ENCODE results near the gene APP.
"Not testable (repeated sequence)": the region's sequence is repeated elsewhere in the genome, so short reads cannot be mapped to it uniquely, and the experiment has no call there.

APP gene

DNA sequence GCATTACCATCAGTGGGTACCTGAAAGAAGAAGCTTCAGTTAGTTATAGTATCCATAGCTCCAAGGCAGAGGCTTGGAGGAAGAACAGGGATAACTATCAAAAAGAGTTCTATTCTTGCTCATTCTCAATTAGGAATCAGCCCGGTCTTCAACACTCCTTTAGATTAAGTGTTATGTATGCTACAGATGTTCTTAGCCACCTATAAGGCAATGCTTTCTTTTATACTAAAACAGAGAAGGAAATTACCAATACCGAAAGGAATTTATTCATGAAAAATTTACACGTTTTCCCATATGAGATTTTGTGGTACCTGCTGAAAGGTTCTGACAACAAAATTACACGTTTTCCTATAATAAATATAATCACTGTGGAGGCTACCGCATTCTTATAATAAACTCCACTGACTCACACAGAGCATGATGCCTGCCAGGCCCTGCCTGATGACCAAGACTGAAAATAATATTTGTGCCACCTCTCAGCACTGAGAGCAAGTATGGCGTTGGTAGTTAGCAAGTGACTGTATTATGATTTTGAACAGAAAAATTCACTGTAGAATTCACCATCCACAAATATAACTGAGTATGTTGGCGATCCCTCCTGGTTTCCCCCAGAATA lies 58.3 kb downstream of the APP start:
- no peak overlapping the region for H3K4me3 ChIP-seq (ENCODE audit: low read depth, low read length)
- no peak for DNase-seq (ENCODE audit: low read depth)

DNA sequence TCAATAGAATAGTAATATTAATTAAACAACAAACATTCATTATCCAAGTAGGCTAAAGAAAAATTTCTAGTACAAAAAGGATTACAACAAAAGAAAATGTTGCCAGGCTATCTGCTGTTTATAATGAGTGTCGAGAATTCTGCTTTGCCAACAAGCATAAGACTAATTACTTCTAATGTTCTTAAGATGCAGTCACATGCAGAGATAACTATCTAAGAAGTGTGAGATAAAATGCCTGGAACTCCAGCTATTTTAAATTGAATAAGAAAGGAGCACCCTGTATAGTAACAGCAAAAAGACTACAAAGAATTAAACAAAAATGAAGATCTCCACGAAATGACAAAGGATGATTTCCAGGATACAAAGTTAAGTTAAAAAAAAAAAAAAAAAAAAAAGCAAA lies 59.9 kb downstream of the APP start:
- no peak for DNase-seq (ENCODE audit: low read depth)

DNA sequence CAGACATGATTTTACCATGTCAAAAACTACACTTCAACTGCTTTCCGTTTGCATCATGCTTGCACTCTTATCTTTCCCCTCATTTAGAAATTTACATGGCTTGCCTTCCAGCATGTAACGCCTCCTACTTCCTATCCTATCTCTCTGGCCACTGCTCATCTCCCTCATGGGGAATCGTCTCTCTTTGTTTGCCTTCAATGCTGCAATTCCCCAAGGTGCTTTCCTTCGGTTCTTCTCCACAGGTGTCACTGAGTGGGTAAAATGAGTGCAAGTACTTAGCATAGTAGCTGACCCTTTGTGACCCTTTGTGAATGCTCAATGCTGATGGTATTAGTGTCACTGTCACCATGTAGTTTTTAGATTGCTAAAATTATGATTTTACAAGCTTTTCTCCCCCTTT lies 63.1 kb downstream of the APP start:
- DNase-seq (ENCODE audit: low read depth) = no peak
- H3K4me3 ChIP-seq (ENCODE audit: low read depth, low read length) = no peak overlapping the region

More for the DNA sequence above, 59.9 kb downstream of the APP start:
- no peak overlapping the region for H3K4me3 ChIP-seq (ENCODE audit: low read depth, low read length)

DNA sequence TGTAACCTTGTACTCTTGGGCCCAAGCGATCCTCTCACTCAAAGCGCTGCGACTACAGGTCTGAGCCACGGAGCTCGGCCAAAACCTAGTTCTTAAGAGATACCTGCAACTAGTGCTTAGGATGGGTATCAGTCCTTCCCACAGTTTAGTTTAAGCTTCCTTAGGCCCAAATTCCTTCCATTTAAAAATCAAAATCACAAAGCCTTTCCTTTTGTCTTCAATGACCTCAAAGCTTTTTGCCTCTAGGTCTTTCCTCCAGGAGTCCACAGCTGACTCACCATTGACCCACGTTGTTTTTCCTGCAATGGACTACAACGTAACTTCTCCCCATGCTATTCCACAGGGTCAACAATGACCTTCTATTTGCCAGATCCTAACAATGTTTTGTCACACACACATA lies 64.0 kb downstream of the APP start:
- H3K4me3 ChIP-seq (ENCODE audit: low read depth, low read length) = no peak overlapping the region
- no peak for DNase-seq (ENCODE audit: low read depth)

DNA sequence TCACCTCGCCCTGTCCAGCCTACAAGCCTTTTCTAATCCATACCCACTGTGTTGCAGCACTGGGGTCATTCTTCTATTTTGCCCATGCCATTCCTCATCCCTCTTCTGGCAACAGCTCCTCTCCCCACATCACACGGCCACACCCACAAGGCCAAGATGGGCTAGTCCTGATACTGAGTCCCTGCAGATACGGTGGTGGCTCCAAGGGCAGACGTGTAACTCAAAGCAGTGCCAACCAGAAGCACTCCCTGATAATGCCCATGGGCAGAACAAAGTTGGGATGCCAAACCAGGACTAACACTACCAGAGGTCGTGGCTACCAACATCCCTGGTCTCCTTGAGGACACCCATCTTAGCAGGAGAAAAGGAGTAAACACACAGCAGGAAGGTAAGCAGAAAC lies 64.8 kb downstream of the APP start:
- DNase-seq (ENCODE audit: low read depth) = no peak
- no peak overlapping the region for H3K4me3 ChIP-seq (ENCODE audit: low read depth, low read length)

DNA sequence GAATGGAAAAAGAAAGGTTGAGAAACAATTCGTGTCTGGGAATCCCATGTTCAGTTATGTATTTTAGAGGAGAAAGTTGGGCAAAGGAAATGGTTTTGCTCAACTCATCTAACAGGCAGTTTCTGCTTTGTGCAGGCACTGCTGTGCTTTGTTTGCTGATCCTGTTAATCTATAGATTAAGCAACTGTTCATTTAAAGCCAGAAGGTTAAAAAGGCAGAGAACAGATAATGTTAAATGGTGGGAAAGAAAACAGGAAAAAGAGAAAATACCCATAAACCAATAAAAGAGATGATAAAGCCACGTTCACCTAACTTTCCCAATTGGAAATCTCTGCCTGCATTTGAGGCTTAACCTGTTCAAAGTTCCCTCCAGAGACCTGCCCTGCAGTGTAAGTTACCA lies 70.0 kb downstream of the APP start:
- H3K4me3 ChIP-seq (ENCODE audit: low read depth, low read length) = no peak overlapping the region
- no peak for DNase-seq (ENCODE audit: low read depth)

DNA sequence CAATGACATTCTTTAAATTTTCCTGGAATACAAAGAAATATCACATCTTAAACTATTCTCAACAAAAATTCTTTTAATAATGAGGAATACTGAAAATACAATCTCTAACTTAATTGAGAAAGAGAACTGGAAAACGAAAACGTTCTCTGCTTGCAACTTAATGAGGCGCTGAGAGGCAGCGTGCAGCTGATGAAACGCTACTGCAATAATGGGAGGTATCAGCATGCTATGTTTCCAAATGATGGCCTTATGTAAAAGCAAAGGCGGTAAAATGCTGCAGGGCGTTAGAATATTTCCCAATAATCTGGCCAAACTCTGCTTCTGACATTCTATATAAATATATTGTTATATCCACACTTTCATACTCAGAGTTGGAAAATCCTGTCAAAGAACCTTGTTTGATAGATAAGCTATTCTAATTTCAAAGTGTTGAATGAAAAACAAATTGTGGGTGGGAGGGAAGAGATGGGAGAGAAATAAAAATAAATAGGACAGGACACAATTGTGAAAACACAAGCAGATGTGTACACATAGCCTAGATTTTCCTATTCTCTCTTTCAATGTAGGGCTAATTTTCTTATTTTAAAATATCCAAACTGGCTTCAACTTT lies 70.9 kb downstream of the APP start:
- DNase-seq (ENCODE audit: low read depth) = no peak
- H3K4me3 ChIP-seq (ENCODE audit: low read depth, low read length) = no peak overlapping the region

DNA sequence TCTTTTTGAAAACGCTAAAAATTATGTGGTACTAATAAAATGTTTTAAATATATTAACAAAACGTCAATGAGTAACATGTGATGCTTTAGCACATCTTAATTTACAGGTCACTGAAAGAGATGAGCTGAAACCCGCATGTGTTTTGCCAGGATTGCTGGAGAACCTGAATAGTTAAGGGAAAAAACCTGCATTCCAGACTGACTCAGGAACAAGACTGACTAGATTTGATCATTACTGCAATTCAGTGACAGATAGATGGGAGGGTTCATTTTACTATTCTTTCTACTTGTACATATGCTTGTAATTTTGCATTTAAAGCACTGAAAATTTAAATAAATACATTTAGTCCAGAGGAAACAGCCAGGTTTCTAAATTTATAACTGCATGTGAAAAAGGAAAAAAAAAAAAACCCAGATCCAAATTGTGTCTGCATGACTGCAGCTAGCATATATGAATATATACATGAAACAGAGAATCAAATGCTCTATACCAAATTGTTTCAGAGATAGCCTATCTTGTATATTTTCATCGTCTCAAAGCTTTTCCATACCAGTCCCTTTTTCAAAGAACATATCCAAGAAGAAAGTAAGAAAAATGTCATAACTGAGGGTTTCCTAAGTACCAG lies 71.7 kb downstream of the APP start:
- no peak for DNase-seq (ENCODE audit: low read depth)
- no peak overlapping the region for H3K4me3 ChIP-seq (ENCODE audit: low read depth, low read length)

DNA sequence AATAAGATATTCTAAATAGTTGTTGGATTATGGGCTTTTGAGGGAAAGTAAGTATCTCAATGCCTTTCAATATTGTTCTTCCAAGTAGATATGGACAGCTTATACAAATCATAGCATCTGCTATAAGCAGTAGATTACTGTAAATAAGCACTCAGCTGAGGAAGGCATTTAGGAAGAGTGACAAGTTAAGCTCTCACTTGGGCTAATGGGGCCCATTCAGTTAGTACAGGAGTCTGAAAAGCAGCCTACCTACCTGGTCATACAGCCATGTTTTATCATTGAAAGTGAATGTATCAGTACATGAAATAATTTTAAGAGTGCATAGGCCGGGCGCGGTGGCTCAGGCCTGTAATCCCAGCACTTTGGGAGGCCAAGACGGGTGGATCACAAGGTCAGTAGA lies 73.1 kb downstream of the APP start:
- no peak overlapping the region for H3K4me3 ChIP-seq (ENCODE audit: low read depth, low read length)
- no peak for DNase-seq (ENCODE audit: low read depth)

DNA sequence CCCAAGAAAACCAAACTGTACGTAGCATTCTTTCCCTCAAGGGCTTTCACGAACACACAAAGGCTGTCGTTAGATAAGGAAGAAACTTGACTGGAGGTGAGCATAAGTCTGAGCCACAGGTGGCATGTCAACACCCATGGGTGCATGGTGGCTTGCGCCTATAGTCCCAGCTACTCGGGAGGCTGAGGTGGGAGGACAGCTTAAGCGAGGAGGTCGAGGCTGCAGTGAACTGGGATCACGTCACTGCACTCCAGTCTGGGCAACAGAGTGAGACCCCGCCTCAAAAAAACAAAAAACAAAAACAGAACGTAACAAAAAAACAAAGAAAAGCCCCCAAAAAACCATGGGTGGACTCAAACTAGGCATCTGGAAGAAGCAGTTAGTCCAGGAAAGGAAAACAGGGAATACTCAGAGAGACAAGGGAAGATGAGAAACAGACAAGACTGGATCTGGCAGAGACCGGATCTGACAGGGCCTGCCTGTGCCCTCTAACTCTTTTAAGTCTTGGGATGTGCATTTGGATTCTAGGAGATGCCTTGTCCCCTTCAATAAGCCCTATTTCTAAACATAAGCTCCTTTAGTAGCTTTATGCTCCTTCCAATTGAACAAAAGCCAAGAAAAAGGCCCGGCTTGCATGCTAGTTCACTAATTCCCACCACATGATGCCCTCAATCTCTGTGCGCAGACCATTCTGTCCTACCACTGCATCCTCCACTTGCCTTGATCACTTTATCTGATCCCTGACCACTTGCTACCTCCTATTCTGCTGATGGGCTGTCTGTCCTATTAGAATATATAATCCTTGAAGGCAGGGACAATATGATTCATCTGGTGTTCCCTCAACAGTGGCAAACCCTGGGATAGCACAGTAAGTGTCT lies 73.8 kb downstream of the APP start:
- no peak overlapping the region for H3K4me3 ChIP-seq (ENCODE audit: low read depth, low read length)
- no peak for DNase-seq (ENCODE audit: low read depth)

DNA sequence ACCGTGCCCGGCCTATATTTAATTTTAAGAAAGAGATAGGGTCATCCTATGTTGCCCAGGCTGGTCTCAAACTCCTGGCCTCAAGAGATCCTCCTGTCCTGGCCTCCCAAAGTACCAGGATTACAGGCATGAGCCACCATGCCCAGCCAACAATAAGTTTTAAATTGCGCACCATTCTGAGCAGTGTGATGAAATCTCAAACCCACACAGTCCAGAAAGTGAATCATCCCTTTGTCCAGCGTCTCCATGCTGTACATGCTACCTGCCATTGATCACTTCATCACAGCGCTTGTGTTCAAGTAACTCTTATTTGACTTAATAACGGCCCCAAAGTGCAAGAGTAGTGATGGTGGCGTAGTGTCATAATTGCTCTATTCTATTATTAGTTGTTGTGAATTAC lies 75.4 kb downstream of the APP start:
- no peak for DNase-seq (ENCODE audit: low read depth)
- no peak overlapping the region for H3K4me3 ChIP-seq (ENCODE audit: low read depth, low read length)

DNA sequence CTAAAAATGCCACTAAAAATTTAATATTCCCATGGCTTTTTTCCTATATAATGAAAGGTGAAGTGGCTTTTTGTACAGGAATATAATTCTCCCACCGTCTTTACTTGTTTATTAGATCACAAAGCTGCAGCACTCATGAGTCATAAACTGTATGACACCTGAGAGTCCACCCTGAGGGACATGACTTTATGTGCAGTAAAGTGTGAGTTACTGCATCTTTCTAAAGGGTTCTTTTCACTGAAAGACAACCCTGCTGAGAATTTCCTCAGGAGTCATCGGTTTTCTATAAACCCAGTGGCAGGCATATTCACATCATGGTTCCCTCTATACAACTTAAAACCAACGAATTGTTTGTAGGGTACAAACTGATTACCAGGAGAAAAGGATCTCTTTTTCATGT lies 77.4 kb downstream of the APP start:
- DNase-seq (ENCODE audit: low read depth) = no peak
- H3K4me3 ChIP-seq (ENCODE audit: low read depth, low read length) = no peak overlapping the region

DNA sequence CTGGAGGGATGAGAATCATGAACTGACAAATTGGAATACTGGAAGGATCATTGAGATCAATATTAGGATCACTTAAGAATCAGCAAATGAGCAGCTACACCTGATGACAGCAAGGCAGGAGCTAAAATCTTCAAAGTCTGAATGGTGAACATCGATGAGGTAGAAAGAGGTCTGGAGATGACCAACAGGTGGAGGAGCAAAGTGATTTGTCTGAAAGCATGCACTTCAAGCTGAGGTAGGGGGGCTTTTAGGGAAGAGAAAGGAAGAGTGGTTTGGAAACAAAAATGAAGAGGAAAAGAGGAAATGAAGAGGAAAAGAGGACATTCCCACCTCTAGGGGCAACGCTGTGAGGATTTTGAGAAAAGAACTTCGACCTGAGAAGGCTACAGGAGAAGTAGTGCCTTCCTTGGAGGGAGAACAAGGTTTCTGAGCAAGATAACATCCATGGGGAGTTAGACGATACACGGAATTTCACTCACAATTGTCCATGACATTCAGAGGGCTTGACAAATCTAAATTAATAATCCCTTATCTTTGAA lies 79.0 kb downstream of the APP start:
- no peak overlapping the region for H3K4me3 ChIP-seq (ENCODE audit: low read depth, low read length)
- DNase-seq (ENCODE audit: low read depth) = no peak

DNA sequence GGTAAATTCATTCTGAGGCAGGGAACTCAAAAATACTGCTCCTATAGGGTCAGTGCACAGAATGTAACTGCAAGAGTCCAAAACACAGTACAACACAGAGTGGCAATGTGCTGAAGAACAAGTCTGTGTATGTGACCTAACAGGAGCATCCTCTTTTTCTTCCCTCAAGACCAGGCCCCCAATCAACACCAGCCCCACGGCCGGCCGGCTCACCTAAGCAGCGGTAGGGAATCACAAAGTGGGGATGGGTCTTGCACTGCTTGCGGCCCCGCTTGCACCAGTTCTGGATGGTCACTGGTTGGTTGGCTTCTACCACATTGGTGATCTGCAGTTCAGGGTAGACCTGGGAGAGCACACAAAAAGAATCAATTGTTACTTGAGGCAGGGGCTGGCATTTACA lies 80.8 kb downstream of the APP start:
- DNase-seq (ENCODE audit: low read depth) = no peak

DNA sequence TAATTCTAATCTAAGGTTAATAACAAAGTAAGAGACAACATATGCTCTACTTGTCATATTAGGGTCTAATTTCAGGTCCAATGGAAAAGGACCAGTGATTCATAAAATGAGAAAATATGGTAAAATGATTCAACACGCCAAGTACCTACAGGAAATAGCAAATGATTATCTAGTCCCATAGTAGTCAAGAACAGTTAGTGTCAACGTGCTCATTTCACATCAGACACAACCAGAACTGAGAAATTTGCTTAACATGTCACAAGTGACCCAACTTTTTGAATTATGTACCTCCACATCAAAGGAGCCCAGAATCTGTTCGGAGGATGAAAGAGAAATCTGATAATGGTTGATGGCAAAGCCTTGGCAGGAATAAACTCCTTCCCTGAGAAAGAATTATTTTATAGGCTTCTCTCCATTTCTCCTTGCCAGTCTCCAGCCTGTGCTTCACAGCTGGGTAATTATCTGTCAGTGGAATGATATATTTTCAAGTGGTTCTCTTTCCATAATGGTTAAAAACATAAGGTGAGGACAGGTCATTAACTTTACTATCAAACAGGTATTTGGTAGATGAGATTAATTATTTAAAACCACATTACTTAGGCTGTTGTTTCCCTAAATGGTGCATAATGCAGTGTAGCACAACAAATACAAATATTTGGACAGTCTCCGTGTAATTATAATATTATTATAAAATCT lies 83.2 kb downstream of the APP start:
- H3K4me3 ChIP-seq (ENCODE audit: low read depth, low read length) = no peak overlapping the region
- DNase-seq (ENCODE audit: low read depth) = no peak

More for the DNA sequence above, 80.8 kb downstream of the APP start:
- H3K4me3 ChIP-seq (ENCODE audit: low read depth, low read length) = no peak overlapping the region

DNA sequence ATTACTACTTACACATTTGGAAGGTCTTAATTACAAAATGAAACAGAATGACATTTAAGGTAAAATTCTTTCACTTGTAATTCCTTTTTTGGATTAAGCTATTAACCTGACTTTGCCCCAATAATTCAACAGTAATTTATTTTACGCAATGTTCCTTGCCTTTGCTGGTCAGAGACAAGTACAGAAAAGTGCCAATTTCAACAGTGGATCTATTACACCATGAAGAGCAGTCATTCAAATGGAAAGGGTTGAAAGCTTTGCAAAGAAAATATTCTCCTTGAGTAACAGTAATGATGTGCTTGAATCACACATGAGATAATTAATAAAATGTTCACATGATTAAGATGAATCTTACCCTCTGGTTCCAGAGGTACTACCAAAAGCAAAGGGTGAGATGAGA lies 84.7 kb downstream of the APP start:
- no peak overlapping the region for H3K4me3 ChIP-seq (ENCODE audit: low read depth, low read length)
- DNase-seq (ENCODE audit: low read depth) = no peak

DNA sequence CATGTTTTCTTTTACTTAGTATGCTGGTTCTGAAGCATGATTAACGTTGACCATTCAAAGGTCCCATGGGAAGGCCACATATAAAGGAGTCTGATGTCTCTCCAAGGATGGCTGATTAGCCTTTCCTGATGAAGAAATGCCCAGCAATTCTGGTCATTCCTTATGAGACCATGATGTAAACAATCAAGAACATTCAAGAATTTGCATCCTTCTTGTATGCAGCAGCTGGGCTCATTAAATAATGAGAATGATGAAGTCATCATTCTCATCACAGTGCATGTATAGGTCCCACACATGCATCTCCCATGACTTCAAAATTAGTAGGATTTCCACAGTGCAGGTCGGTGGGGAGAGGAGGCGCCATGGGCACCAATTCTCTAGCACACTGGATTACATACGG lies 85.4 kb downstream of the APP start:
- no peak for DNase-seq (ENCODE audit: low read depth)

DNA sequence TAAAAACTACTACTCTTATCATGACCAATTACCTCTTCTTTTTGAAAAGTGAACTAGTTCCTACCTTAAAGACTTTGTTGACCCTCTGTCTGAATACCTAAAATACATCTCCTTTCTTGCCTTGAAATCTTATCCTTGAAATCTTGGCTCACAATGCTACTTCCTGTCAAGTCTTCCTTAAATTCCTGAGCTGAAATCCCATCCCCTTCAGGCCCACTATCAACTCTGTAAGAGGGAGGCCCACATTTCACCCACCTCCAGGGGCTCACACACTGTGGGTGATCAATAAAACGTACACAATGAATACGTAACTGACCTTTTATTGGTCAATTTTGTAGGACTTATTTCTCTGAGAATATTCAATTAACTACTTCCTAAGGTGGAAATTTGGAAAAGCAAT lies 88.0 kb downstream of the APP start:
- H3K4me3 ChIP-seq (ENCODE audit: low read depth, low read length) = no peak overlapping the region
- no peak for DNase-seq (ENCODE audit: low read depth)

More for the DNA sequence above, 85.4 kb downstream of the APP start:
- H3K4me3 ChIP-seq (ENCODE audit: low read depth, low read length) = no peak overlapping the region

DNA sequence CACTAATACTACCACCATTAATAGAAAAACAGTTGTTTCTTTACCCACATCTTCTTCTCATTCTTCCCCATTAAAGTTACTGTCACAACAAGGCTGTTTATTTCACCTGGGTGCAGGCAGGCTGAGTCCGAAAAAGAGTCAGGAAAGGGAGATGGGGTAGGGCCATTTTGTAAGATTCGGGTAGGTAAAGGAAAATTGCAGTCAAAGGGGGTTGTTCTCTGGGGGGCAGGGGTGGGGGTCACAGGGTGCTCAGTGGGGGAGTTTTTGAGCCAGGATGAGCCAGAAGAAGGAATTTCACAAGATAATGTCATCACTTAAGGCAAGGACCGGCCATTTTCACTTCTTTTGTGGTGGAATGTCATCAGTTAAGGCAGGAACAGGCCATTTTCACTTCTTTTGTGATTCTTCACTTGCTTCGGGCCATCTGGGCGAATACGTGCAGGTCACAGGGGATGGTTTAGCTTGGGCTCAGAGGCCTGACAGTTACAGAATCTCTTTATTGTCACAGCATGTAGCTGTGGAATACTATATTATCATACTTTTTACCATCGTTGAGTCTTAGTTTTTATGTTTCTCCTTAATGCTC lies 89.3 kb downstream of the APP start:
- not testable (repeated sequence) for H3K4me3 ChIP-seq (ENCODE audit: low read depth, low read length); DNase-seq (ENCODE audit: low read depth)

Measured in skeletal muscle cell (primary cell).